ENCODE results near the gene ATP9A. TPM values are rescaled to one million over a fixed set of nuclear protein-coding genes. Genes with fewer than 3 reads are reported as not detected.

ATP9A gene
- total and polyA plus RNA-seq, 10 of the 15 experiments (the other 5 are each of a cell fraction or from before 2014, with no cell fraction given): 0.03 to 0.81 (median 0.14) TPM

DNA sequence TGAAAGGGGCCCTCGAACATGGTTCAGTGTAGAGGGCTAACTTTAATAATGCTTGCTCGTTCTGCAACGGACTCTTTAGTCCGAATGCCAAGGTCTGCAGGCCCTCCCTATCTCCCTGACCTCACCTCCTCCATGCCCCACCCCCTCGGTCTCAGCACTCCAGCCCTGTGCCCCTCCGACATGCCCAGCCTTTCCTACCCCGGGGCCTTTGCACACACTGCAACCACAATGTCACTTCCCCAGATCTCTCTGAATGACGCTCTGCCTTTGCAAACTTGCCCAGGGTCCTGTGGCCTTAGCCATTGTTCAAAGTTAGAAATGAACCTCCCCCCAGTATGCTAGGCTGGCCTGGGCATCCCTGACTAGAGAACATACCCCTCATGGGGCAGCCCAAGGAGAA is 175.6 kb downstream of the ATP9A start:
- Histone ChIP-seq H3K27ac (ENCODE audit: control insufficient read depth, insufficient read depth) (no peak overlapping the region), H2AFZ (ENCODE audit: control insufficient read depth, low read depth, low read length) (no peak overlapping the region), H4K20me1 (ENCODE audit: control insufficient read depth, insufficient read depth) (no peaks in the 10 kb centered on the region), H3K27me3 (replicated peaks in 1 of 2; ENCODE audit: control insufficient read depth in 2 of 2, insufficient read depth in 2 of 2, low read length in 1 of 2) (no peaks in the 10 kb centered on the region), H3K4me2 (ENCODE audit: control insufficient read depth, insufficient read depth) (no peak overlapping the region), H3K9ac (ENCODE audit: control insufficient read depth, insufficient read depth, low read length) (no peak overlapping the region), H3K4me3 (no peak overlapping the region), H3K36me3 (ENCODE audit: control insufficient read depth in 2 of 2, insufficient read depth in 2 of 2, low read length in 1 of 2) (no peaks in the 10 kb centered on the region), H3K9me3 (replicated peaks; ENCODE audit: control insufficient read depth, insufficient read depth, low read length) (no peaks in the 10 kb centered on the region), H3K79me2 (ENCODE audit: control insufficient read depth, insufficient read depth, low read length) (no peaks in the 10 kb centered on the region), H3K4me1 (ENCODE audit: control insufficient read depth, insufficient read depth, low read length) (peaks cover 16% of the 10 kb centered on the region)
- intact Hi-C loops (cut with micrococcal nuclease; ENCODE audit: unreplicated experiment) (loop anchor here (10.0 kb wide), 2 partner anchors 108 to 608 kb away; no protein-coding TSS in a partner anchor), in situ Hi-C loops (cut with MboI) (no loop called here)
- no peak for TF ChIP-seq BCL11A (IDR thresholded peaks at IDR 0.05; ENCODE audit: low read depth, low read length)
- TF ChIP-seq, protein P1, sequence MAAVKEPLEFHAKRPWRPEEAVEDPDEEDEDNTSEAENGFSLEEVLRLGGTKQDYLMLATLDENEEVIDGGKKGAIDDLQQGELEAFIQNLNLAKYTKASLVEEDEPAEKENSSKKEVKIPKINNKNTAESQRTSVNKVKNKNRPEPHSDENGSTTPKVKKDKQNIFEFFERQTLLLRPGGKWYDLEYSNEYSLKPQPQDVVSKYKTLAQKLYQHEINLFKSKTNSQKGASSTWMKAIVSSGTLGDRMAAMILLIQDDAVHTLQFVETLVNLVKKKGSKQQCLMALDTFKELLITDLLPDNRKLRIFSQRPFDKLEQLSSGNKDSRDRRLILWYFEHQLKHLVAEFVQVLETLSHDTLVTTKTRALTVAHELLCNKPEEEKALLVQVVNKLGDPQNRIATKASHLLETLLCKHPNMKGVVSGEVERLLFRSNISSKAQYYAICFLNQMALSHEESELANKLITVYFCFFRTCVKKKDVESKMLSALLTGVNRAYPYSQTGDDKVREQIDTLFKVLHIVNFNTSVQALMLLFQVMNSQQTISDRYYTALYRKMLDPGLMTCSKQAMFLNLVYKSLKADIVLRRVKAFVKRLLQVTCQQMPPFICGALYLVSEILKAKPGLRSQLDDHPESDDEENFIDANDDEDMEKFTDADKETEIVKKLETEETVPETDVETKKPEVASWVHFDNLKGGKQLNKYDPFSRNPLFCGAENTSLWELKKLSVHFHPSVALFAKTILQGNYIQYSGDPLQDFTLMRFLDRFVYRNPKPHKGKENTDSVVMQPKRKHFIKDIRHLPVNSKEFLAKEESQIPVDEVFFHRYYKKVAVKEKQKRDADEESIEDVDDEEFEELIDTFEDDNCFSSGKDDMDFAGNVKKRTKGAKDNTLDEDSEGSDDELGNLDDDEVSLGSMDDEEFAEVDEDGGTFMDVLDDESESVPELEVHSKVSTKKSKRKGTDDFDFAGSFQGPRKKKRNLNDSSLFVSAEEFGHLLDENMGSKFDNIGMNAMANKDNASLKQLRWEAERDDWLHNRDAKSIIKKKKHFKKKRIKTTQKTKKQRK (IDR thresholded peaks at IDR 0.05; ENCODE audit: low read depth, low read length): no peak
- no peak for TF ChIP-seq SMARCA5 (IDR thresholded peaks at IDR 0.05)
- TF ChIP-seq CBX3 (IDR thresholded peaks at IDR 0.05; ENCODE audit: borderline replicate concordance, low read depth): no peak
- no peak for TF ChIP-seq NR2C2 (IDR thresholded peaks at IDR 0.05; ENCODE audit: borderline replicate concordance, control insufficient read depth, insufficient read length, low read depth)
- TF ChIP-seq, protein P2, sequence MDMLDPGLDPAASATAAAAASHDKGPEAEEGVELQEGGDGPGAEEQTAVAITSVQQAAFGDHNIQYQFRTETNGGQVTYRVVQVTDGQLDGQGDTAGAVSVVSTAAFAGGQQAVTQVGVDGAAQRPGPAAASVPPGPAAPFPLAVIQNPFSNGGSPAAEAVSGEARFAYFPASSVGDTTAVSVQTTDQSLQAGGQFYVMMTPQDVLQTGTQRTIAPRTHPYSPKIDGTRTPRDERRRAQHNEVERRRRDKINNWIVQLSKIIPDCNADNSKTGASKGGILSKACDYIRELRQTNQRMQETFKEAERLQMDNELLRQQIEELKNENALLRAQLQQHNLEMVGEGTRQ (IDR thresholded peaks at IDR 0.05; ENCODE audit: borderline replicate concordance, low read depth, low read length): no peak
- TF ChIP-seq KLF5 (IDR thresholded peaks at IDR 0.05; ENCODE audit: partially characterized antibody): no peak
- TF ChIP-seq ZSCAN29 (IDR thresholded peaks at IDR 0.05): no peak
- TF ChIP-seq, protein P3, sequence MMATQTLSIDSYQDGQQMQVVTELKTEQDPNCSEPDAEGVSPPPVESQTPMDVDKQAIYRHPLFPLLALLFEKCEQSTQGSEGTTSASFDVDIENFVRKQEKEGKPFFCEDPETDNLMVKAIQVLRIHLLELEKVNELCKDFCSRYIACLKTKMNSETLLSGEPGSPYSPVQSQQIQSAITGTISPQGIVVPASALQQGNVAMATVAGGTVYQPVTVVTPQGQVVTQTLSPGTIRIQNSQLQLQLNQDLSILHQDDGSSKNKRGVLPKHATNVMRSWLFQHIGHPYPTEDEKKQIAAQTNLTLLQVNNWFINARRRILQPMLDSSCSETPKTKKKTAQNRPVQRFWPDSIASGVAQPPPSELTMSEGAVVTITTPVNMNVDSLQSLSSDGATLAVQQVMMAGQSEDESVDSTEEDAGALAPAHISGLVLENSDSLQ (IDR thresholded peaks at IDR 0.05): no peak
- TF ChIP-seq CBFB (IDR thresholded peaks at IDR 0.05; ENCODE audit: low read depth): no peak
- no peak for TF ChIP-seq STAT3 (IDR thresholded peaks at IDR 0.05; ENCODE audit: low read depth, low read length)
- no peak for TF ChIP-seq GATAD2B (conservative IDR thresholded peaks at IDR 0.05; ENCODE audit: low read depth)
- TF ChIP-seq, protein P4, sequence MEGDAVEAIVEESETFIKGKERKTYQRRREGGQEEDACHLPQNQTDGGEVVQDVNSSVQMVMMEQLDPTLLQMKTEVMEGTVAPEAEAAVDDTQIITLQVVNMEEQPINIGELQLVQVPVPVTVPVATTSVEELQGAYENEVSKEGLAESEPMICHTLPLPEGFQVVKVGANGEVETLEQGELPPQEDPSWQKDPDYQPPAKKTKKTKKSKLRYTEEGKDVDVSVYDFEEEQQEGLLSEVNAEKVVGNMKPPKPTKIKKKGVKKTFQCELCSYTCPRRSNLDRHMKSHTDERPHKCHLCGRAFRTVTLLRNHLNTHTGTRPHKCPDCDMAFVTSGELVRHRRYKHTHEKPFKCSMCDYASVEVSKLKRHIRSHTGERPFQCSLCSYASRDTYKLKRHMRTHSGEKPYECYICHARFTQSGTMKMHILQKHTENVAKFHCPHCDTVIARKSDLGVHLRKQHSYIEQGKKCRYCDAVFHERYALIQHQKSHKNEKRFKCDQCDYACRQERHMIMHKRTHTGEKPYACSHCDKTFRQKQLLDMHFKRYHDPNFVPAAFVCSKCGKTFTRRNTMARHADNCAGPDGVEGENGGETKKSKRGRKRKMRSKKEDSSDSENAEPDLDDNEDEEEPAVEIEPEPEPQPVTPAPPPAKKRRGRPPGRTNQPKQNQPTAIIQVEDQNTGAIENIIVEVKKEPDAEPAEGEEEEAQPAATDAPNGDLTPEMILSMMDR (IDR thresholded peaks at IDR 0.05 in 2 of 3, conservative IDR thresholded peaks at IDR 0.05 in 1 of 3; ENCODE audit: control insufficient read depth in 2 of 3, extremely low read depth in 1 of 3, insufficient read depth in 1 of 3, low read depth in 3 of 3, low read length in 3 of 3): no peak
- TF ChIP-seq JUND (IDR thresholded peaks at IDR 0.05; ENCODE audit: low read depth, low read length): no peak
- TF ChIP-seq, protein P5, sequence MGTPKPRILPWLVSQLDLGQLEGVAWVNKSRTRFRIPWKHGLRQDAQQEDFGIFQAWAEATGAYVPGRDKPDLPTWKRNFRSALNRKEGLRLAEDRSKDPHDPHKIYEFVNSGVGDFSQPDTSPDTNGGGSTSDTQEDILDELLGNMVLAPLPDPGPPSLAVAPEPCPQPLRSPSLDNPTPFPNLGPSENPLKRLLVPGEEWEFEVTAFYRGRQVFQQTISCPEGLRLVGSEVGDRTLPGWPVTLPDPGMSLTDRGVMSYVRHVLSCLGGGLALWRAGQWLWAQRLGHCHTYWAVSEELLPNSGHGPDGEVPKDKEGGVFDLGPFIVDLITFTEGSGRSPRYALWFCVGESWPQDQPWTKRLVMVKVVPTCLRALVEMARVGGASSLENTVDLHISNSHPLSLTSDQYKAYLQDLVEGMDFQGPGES (IDR thresholded peaks at IDR 0.05): no peak
- TF ChIP-seq KDM1A (IDR thresholded peaks at IDR 0.05; ENCODE audit: borderline replicate concordance): no peak
- no peak for TF ChIP-seq ATF7 (IDR thresholded peaks at IDR 0.05; ENCODE audit: low read depth)
- WGBS (ENCODE audit: insufficient coverage, insufficient replicate concordance, low lambda C conversion rate, missing lambda C conversion rate): 53% methylated on average over 8 of the region's 8 CpGs
- RAD21 ChIA-PET (ENCODE audit: unreplicated experiment): no interaction called here
- no peak for FAIRE-seq
- no peak for DNase-seq (ENCODE audit: low read depth, low spot score)
- CTCF ChIA-PET: no interaction called here
- SMC1A ChIA-PET (ENCODE audit: uncharacterized antibody, unreplicated experiment): interaction anchor here (1.0 kb wide), 1 partner anchor 213 kb away, joined by 4 read pairs; no protein-coding TSS in a partner anchor
- POLR2A ChIA-PET: no interaction called here
- BruUV-seq (replicated peaks): no TSS peak
- no peak for ATAC-seq

Measured in GM12878 (cell line).